HG02938 (cell line): ENCODE data around the gene AP1M2.
A peak's percentile ranks its signal among the peaks of the same experiment; 100 is the strongest.

Experiments used
- ATAC-seq: cut with Tn5 transposase; IDR thresholded peaks from one replicate; pipeline ENCODE4 v1.9.1; 2021; ENCODE audit warnings: mild to moderate bottlenecking, moderate library complexity; ENCODE audit not compliant: unreplicated experiment

Gene AP1M2

DNA sequence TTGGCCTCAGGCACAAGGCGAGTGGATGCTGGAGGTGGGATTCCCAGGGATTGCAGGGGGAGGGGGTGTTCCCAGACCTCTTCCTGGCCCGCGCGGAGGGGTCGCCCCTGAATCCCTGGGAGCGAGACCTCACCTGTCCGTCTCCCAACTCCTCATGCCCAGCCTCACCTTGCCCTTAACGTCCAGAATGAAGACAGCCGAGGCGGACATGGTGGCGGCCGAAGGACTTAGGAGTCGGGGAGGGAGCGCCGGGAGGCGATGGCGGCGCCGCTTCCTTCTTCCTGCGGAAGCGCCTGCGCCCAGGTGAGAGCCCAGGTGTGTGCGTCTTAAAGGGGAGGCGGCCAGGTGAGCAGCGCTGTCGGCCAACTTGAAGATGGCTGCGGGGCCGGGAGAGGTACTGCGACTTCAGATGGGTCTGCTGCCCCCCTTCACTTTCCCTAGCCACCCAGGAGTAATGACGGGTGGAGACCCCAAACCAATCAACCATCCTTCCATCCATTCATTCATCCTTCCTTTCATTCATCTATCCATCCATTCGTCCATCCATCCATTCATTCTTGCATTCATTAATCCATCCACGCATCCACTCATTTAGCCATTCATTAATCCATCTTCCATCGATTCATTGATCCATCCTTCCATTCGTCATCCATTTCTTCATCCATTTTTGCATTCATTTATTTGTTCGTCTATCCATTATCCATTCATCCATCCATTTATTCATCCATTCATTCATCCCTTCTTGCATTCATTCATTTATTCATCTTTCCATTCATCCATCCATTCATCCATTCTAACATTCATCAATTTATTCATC lies at the start of gene AP1M2:
Gene AP1M2, minus strand, starts transcription at position 291 of the 817 bp plus-strand sequence. Its CDS starts 81 bp downstream, at position 210.
- ATAC-seq: no peak

DNA sequence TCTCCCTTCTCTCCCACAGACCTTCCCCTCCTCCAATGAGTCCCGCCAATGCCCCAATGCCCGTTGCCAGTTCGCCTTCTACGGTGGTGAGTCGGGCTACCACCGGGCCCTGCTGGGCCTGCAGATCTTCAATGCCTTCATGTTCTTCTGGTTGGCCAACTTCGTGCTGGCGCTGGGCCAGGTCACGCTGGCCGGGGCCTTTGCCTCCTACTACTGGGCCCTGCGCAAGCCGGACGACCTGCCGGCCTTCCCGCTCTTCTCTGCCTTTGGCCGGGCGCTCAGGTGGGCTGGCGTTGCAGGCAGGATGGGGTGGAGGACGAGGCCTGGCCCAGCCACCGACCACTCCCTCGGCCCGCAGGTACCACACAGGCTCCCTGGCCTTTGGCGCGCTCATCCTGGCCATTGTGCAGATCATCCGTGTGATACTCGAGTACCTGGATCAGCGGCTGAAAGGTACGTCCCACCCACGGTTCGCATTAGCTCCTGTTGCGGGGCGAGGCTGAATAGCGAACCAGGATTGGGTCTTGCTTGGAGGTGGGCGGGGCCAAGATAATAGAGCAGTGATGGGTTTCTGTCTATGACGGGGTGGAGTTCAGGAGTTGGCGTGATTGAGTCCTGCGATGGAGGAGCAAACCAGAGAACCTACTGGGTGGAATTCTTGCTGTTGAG lies 49.3 kb upstream of the AP1M2 start:
- ATAC-seq: no peak

DNA sequence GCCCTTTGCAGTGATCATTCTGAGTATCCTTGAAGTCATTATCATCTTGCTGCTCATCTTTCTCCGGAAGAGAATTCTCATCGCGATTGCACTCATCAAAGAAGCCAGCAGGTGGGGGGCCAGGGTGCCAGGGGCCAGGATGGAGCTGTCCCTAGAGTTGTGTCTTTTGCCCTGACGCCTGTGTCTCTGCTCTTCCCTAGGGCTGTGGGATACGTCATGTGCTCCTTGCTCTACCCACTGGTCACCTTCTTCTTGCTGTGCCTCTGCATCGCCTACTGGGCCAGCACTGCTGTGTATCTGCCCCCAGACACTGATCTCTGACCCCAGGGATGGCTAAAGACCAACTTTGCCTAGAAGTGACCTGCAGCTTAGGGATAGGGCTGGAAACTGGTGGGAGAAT lies 47.9 kb upstream of the AP1M2 start:
- no peak for ATAC-seq

DNA sequence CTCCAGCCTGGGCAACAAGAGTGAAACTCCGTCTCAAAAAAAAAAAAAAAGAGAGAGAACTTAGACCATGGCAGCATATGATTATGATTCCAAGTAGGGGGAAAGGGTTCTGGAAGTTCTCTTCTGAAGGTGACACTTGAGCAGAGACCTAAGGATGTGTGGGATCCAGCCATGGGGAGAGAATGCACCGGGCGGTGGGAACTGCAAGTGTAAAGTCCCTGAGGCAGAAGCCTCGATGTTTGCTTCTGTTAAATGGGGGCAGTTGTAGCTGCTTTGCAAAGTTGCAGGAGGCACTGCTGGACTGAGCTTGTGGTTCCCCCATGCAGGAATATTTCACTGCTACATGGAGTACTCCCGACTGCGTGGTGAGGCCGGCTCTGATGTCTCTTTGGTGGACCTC lies 47.3 kb upstream of the AP1M2 start:
- no peak for ATAC-seq

DNA sequence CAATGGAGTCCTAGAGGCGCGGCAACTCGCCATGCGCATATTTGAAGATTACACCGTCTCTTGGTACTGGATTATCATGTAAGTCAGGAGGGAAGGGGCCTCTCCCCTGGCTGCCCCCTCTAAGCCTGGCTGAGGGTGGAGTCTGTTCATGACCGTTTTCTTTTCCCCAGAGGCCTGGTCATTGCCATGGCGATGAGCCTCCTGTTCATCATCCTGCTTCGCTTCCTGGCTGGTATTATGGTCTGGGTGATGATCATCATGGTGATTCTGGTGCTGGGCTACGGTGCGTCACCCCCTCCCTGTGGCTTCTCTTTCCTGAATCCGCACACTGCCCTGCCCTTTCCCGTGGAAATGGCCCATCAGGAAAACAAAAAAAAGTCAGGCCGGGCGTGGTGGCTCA lies 44.8 kb upstream of the AP1M2 start:
- no peak for ATAC-seq

DNA sequence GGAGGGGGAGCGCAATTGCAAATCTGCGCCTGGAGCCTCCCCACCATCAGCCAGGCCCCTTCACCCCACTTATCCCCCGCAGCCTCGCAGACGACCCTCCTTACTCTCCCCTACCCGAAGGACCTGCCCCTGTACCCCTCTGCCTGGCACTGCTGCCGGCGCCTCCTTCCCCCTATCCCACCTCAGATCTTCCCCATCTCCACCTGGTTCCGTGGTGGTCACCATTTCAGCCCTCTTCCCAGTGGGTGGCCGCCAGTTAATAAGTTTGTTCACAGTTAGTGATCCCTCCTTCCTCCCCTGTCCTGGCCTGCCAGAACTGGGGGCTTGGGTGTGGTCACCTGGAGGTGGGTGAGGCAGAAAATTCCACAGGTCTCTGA lies 38.6 kb upstream of the AP1M2 start:
- ATAC-seq: no peak

DNA sequence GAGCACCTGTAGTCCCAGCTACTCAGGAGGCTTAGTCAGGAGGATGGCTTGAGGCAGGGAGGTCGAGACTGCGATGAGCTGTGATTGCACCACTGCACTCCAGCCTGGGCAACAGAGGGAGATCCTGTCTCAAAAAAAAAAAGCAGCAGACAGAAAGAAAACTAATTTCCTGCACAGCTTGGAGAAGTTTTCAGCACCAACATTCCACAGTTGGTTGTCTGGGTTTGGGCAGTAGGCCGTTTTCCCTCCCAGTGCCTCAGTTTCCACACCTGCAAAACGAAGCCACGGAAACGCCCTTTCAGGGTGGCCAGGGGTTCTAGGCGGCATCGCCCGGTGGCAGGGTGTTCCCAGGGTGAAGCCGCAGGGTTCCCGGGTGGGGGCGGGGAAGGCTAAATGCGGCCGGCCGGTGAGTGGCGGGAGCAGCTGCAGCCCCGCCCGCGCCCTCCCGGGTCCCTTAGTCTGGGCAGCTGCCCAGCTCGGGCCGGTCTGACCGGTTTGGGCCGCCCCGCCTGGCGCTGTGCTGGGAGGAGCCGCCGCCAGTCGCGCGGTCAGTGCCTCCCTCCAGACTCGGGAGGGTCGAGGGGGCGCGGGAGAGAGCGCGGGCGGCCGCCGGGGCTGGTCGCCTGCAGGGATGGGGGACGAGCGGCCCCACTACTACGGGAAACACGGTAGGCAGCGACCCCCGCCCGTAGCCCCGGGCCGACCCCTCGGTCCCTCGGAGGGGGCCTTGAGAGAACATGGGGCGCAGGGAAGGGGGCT lies 38.1 kb upstream of the AP1M2 start, which contains the start of gene SLC44A2:
Gene SLC44A2, plus strand, starts transcription at position 551 of the 759 bp plus-strand sequence. Its CDS starts 81 bp downstream, at position 632.
- ATAC-seq: no peak

DNA sequence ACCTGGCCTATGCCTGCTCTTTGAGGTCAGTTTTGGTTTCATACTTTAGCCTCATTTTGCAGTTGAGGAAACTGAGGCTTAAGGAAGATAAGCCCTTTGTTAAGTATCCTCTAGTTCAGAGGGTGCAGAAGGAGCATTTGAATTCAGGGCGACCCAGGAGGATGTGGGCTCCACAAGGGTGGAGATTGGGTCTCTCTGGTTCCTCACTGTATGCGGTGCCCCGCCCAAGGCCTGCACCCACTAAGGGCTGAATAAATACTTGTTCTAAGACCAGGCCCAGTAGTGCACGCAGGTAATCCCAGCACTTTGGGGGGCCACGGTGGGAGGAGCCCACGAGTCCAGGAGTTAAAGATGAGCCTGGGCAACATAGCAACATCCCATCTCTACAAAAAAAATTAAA lies 37.5 kb upstream of the AP1M2 start:
- ATAC-seq: no peak

DNA sequence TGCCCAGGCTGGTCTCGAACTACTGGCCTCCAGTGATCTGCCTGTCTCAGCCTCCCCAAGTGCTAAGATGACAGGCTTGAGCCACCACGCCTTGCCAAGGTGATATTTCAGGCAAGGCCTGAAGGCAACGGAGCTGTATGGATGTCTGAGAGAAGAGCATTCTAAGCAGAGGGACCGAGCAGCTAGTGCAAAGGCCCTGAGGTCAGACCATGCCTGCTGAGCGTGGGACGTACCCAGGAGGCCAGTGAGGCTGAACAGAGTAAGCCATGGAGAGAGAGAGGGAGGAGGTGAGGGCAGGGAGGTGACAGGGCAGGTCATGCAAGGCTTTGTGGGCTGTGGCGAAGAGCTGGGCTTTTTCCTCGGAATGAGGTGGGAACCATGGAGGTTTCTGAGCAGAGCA lies 34.9 kb upstream of the AP1M2 start:
- no peak for ATAC-seq

DNA sequence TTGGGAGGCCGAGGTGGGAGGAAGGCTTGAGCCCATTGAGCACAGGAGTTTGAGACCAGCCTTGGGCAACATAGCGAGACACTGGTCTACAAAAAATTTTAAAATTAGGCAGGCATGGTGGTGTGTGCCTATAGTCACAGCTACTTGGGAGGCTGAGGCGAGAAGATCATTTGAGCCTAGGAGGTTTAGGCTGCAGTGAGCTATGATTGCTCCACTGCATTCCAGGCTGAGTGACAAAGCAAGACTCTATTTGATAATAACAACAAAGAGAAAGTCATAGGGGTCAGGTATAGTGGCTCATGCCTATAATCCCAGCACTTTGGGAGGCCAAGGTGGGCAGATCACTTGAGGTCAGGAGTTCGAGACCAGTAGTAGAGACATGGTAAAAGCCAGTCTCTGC lies 33.7 kb upstream of the AP1M2 start:
- ATAC-seq: no peak

DNA sequence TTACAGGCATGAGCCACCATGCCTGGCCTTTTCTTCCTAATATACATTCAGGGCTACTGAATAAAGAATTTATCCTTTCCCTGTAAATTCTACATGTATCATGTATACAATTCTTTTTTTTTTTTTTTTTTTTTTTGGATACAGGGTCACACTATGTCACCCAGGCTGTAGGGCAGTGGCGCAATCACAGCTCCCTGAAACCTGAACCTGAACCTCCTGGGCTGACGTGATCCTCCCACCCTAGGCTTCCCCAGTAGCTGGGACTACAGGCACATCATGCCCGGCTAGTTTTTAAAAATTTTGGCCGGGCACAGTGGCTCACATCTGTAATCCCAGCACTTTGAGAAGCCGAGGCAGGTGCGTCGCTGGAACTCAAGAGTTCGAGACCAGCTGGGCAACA lies 31.7 kb upstream of the AP1M2 start:
- no peak for ATAC-seq

DNA sequence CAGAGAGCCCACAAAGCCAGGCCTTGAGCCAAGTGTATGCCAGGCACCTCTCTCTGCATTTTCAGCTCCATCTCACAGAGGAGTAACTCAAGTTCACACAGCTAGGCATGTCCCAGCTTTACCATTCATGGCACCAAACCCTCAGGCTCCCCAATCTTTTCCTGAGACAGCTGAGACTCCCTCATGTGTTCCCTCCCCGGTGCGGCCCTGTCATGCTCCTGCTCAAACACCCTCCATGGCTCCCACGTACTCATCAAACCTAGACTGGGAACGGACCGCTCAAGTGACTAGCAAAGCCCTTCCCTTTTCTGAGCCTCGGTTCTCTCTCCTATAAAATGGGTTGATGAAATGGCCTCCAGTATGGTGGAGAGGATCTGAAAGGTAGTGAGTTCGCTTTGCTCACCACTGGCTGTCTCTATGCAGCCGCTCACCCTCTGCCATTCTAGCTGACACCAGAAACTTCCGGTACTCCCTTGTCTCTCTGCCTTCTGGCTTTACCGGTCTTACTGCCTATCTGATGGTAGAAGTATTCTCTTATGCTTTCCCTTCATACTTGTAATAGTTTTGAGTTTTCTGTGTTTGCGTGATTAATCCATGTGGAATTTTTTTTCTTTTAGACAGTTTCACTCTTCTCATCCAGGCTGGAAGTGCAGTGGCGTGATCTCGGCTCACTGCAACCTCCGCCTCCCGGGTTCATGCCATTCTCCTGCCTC lies 30.5 kb upstream of the AP1M2 start:
- ATAC-seq: no peak

DNA sequence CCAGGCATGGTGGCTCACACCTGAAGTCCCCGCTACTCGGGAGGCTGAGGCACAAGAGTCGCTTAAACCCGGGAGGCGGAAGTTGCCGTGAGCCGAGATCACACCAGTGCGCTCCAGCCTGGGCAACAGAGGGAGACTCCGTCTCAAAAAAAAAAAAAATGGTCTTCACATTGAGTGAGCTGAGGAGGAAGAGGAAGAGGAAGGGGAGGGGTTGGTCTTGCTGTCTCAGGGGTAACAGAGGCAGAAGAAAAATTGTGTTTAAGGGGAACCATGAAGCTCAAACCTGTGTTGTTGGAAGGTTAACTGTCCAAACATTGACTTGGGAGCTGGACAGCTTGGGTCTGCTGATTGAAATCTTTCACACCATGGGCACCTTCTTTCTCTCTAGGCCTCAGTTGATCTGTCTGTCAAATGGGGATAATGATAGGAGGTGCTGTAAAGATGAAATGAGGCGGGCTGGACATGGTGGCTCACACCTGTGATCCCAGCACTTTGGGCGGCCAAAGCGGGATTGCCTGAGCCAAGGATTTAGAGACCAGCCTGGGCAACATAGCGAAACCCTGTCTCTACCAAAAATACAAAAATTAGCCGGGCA lies 28.4 kb upstream of the AP1M2 start:
- ATAC-seq: no peak

DNA sequence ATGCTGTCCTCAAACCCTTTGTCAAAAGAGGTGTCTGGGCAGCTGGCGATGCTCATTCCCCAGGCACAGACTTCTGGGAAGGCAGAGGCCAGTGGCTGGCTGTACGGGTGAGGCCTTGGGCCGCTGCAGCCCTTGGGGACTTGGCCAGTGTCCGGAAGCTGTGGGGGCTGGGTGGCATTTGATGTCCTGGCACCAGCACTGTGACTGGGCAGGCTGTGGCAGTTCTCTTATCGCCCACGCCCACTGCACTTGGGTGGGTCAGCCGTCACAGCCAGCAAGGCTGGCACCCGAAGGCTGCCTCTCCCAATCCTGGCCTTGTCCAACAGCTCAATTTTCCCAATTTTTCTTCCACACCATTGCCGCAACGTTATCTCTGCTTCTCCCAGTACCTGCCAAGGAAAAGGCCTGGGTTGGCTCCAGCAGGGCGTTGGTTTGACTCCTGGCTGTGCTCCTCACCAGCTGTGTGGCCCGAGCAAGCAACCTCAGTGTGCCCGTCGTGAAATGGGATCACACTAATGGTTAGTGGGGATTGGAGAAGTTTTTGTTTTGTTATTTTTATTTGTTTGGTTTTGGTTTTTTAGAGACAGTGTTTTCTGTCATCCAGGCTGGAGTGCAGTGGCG lies 25.5 kb upstream of the AP1M2 start:
- no peak for ATAC-seq

DNA sequence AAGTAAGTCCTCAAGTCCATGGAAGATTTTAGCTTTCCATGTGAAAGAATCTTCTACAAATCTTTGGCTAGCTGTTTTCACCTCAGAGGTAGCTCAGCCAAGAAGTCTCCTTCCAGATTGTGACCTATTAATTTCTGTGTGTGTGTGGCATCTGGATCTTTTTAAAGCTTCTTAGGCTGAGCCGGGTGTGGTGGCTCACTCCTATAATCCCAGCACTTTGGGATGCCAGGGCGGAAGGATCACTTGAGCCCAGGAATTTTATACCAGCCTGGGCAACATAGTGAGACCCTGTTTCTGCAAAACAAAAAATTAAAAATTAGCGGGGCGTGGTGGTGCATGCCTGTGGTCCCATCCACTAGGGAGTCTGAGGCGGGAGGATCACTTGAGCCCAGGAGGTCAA lies 24.8 kb upstream of the AP1M2 start:
- ATAC-seq: no peak

DNA sequence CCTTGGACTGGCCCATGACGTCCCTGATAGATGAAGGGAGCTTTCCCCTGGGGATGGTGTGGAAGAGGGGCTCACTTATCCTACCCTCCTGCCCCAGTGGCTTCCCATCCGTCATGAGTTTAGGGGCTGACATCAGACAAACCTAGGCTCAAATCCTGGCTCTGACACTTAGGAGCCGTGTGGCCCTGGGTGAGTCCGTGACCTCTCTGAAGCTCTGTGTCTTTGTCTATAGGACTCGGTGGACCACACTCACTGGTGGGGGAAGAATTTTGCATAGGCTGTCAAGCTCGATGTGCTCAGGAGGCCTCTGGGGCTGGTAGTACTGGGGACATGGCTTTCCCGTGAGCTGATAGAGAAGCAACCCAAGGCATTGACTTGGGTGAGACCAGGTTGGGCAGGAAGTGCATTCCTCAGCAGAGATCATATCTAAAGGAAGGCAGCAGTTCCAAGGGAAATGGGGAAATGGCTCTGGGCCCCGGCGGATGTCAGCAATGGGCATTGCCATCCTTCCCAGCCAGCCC lies 17.4 kb upstream of the AP1M2 start:
- ATAC-seq: no peak

DNA sequence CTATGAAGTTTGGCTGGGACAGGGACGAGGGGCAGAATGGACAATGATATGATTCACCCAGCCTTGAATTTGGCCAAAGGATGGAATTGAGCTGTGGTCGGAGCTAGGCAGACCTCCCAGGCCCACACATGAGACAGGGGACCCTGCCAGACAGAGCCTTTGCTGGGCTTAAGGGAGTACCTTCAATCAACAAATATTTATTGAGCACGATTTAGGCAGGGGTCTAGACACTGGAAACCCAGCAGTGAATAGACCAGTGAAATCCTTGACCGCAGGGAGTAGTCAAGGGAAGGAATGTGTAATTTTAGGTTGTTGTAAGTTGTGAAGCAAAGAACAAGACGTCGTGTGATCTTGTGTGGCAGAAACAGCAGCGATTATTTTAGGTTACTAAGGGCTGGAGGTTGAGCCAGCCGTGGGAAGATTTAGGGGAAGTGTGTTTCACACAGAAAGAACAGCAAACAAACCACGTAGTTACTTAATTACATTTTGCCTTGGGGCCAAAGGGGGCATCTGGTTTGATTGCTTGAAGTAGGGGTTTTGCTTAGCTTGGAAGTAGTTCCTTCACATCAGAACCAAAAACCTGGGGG lies 16.9 kb upstream of the AP1M2 start:
- peak; percentile 5 for ATAC-seq

DNA sequence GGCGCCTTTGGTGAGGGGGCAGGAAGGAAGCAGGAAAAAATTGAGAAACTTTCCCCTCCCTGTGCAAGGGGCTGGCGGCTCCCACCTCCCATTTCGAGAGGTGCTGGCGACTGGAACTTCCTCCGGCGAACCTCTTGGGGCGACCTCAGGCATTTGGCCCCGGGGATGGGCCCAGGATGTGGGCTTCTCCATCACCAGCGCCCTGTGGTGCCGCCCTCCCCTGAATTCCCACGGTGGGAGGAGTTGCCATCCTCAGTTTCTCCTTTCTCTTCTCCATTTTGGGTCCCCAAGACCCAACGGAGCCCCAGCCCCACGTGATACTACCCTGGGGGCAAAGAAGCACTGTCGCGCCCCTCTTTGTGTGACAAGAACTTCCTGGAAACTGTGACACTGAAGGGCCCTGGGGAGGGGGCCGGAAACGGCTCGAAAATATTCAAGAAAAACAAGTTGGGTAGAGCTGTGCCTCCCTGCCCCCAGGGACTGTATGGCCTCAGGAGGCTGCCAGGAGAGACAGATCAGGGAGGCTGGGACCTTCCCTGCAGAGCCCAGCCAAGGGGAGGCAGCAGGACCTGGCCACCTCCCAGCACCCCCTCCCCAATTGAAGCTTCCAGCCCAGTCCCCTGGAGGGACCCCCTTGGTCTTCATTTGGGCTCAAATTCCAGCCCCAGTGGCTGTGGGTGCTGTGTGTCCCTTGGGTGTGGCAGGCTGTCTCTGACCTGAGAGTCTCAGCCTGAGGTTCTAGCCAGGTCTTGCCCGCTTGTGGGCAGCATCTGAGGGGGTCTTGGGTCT lies 16.2 kb upstream of the AP1M2 start:
- ATAC-seq: peak; percentile 46
